Smooth muscle cell (in vitro differentiated cells): ENCODE results near the gene AGTR1. TPM values are rescaled to one million over a fixed set of nuclear protein-coding genes. Genes with fewer than 3 reads are reported as not detected.

Experiments used
- DNase-seq: peaks from one replicate; lab custom pipeline; 2025; ENCODE audit not compliant: unreplicated experiment; lab: John Stamatoyannopoulos, UW
- H2AFZ ChIP-seq: fragments of 200-600 bp; sonication (generic); 2 replicates; pipeline ENCODE4 v1.6.0; 2016; ENCODE audit warnings: antibody characterized with exemption, low read depth, mild to moderate bottlenecking
- H3F3A ChIP-seq: fragments of 200-600 bp; sonication (generic); 2 replicates; pipeline ENCODE4 v1.6.0; 2017; ENCODE audit warnings: antibody characterized with exemption, low read depth
- H3K27ac ChIP-seq: fragments of 200-600 bp; sonication (generic); 2 replicates; pipeline ENCODE4 v1.5.1; 2016; ENCODE audit warnings: low read depth, mild to moderate bottlenecking
- H3K27me3 ChIP-seq: fragments of 200-600 bp; sonication (generic); 2 replicates; pipeline ENCODE4 v1.6.1; 2016; ENCODE audit warnings: low read depth, mild to moderate bottlenecking
- H3K36me3 ChIP-seq: fragments of 200-600 bp; sonication (generic); 2 replicates; pipeline ENCODE4 v1.5.1; 2016; ENCODE audit warnings: low read depth
- H3K4me1 ChIP-seq: fragments of 200-600 bp; sonication (generic); 2 replicates; pipeline ENCODE4 v1.5.1; 2016; ENCODE audit warnings: low read depth
- H3K4me2 ChIP-seq: fragments of 200-600 bp; sonication (generic); 2 replicates; pipeline ENCODE4 v1.6.0; 2016; ENCODE audit warnings: mild to moderate bottlenecking
- H3K4me3 ChIP-seq: fragments of 200-600 bp; sonication (generic); 2 replicates; pipeline ENCODE4 v1.5.1; 2016; ENCODE audit warnings: mild to moderate bottlenecking
- H3K79me2 ChIP-seq: fragments of 200-600 bp; sonication (generic); 2 replicates; pipeline ENCODE4 v1.6.0; 2016; ENCODE audit warnings: low read depth, mild to moderate bottlenecking
- H3K9ac ChIP-seq: fragments of 200-600 bp; sonication (generic); 2 replicates; pipeline ENCODE4 v1.6.0; 2016; ENCODE audit warnings: low read depth
- H3K9me3 ChIP-seq: fragments of 200-600 bp; sonication (generic); replicated peaks from 2 replicates; pipeline ENCODE4 v1.5.1; 2016; ENCODE audit warnings: low read depth
- H4K20me1 ChIP-seq: fragments of 200-600 bp; sonication (generic); 2 replicates; pipeline ENCODE4 v1.6.0; 2016; ENCODE audit warnings: low read depth
- WGBS: methylation state at CpG from one replicate; pipeline ENCODE4 v1.1.7; 2016; ENCODE audit warnings: low lambda C conversion rate; 5-methylcytosine and 5-hydroxymethylcytosine counted together
- polyA plus RNA-seq: library from polyadenylated mRNA; unstranded; fragments of >200 nt; fragmentation: Nextera tagmentation; extraction: Ambion mirVana; gene quantifications from 2 replicates; pipeline ENCODE4 v1.2.1, GENCODE V29; 2016
- total RNA-seq: library from RNA; depleted of rRNA; stranded (reverse); fragments of >200 nt; gene quantifications from 2 replicates; pipeline ENCODE4 v1.2.3, GENCODE V29; 2014
- TF ChIP-seq, protein P1 (sequence below): fragments of 200-600 bp; sonication (generic); IDR thresholded peaks from 2 replicates; pipeline ENCODE4 v1.5.1; 2017; ENCODE audit warnings: borderline replicate concordance, mild to moderate bottlenecking, antibody characterized with exemption; ENCODE audit not compliant: insufficient read depth, poor library complexity, severe bottlenecking

The AGTR1 gene
- total and polyA plus RNA-seq, 2 experiments from 2014 or later = 3.2 to 4.0 TPM

DNA sequence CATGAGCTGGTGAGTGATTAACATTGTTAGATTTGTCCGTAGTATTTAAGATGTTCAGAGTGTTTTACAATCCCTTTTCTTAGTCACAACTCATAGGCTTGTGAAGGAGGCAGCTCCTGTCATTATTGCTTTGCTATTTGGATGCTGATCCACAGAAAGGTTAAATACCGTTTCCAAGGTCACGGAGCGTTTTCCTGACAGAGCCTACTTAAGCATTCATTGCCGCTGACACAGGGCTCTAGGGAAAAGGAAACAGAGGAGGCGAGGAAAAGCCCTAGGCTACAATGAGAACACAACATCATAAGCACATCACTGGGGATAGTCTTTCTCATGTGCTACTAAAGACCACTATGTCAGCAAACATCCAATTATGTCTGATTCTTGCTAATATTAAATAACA is 91.4 kb downstream of the AGTR1 start:
- Histone ChIP-seq H3K4me1 (no peaks in the 10 kb centered on the region), H3K9me3 (no peaks in the 10 kb centered on the region), H3F3A (no peaks in the 10 kb centered on the region), H3K79me2 (no peaks in the 10 kb centered on the region), H3K27me3 (no peaks in the 10 kb centered on the region), H3K36me3 (no peaks in the 10 kb centered on the region), H3K4me2 (no peak overlapping the region), H3K4me3 (no peak overlapping the region), H3K9ac (no peak overlapping the region), H4K20me1 (no peaks in the 10 kb centered on the region), H2AFZ (no peak overlapping the region), H3K27ac (no peak overlapping the region)
- no peak for DNase-seq
- 49% methylated on average over 6 of the region's 6 CpGs for WGBS
- TF ChIP-seq, protein P1, sequence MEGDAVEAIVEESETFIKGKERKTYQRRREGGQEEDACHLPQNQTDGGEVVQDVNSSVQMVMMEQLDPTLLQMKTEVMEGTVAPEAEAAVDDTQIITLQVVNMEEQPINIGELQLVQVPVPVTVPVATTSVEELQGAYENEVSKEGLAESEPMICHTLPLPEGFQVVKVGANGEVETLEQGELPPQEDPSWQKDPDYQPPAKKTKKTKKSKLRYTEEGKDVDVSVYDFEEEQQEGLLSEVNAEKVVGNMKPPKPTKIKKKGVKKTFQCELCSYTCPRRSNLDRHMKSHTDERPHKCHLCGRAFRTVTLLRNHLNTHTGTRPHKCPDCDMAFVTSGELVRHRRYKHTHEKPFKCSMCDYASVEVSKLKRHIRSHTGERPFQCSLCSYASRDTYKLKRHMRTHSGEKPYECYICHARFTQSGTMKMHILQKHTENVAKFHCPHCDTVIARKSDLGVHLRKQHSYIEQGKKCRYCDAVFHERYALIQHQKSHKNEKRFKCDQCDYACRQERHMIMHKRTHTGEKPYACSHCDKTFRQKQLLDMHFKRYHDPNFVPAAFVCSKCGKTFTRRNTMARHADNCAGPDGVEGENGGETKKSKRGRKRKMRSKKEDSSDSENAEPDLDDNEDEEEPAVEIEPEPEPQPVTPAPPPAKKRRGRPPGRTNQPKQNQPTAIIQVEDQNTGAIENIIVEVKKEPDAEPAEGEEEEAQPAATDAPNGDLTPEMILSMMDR = no peak

DNA sequence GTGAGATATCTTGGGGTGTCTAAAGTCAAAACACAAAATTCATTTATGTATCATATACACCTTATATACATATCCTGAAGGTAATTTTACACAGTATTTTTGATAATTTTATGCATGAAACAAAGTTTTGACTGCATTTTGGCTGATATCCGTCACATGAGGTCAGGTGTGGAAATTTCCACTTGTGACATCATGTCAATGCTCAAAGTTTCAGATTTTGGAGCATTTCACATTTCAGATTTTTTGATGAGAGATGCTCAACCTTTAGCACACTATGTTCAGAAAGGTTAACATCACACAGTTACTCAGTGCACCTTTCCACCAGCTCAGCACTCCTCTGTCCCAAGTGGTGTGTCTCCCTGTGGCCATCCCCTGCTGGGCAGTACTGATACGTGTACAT is 92.2 kb downstream of the AGTR1 start:
- Histone ChIP-seq H3K4me1 (no peaks in the 10 kb centered on the region), H3K4me3 (no peak overlapping the region), H3F3A (no peaks in the 10 kb centered on the region), H3K4me2 (no peak overlapping the region), H3K27ac (no peak overlapping the region), H3K9me3 (no peaks in the 10 kb centered on the region), H4K20me1 (no peaks in the 10 kb centered on the region), H3K9ac (no peak overlapping the region), H2AFZ (no peak overlapping the region), H3K27me3 (no peaks in the 10 kb centered on the region), H3K36me3 (no peaks in the 10 kb centered on the region), H3K79me2 (no peaks in the 10 kb centered on the region)
- TF ChIP-seq, protein P1 = no peak
- 95% methylated on average over 2 of the region's 2 CpGs for WGBS
- no peak for DNase-seq

- Histone ChIP-seq H3K36me3 (no peaks in the 10 kb centered on the region), H3K27me3 (no peaks in the 10 kb centered on the region), H3K9ac (no peak overlapping the region), H3K79me2 (no peaks in the 10 kb centered on the region), H3K4me2 (no peak overlapping the region), H4K20me1 (no peaks in the 10 kb centered on the region), H3K27ac (no peak overlapping the region), H2AFZ (no peak overlapping the region), H3K4me1 (no peaks in the 10 kb centered on the region), H3K4me3 (no peak overlapping the region), H3F3A (no peaks in the 10 kb centered on the region), H3K9me3 (no peaks in the 10 kb centered on the region)
- TF ChIP-seq, protein P1 = no peak
- DNase-seq = no peak
- 93% methylated on average over 2 of the region's 2 CpGs for WGBS
Measured at GRCh38 chr3:148790370-148790769, 92.7 kb downstream of the AGTR1 start.
